Endothelial cell of umbilical vein (primary cell): ENCODE data around the gene TAAR9. TPM values are rescaled to one million over a fixed set of nuclear protein-coding genes. Genes with fewer than 3 reads are reported as not detected.

Experiments used
- BruUV-seq: library from RNA; stranded (reverse); fragments of 400-500 nt; replicated peaks from 2 replicates; lab custom pipeline; 2021; lab: Mats Ljungman, UMichigan
- CTCF ChIA-PET: fragments of 300-600, 350-600 bp; sonication (Branson Sonifier 250); formaldehyde crosslinking; loops from one replicate; lab custom pipeline; 2021; ENCODE audit warnings: antibody characterized with exemption, inconsistent platforms; lab: Charles Lee
- POLR2A ChIA-PET: fragments of 300-600, 350-600 bp; sonication (Branson Sonifier 250); formaldehyde crosslinking; loops from one replicate; lab custom pipeline; 2021; ENCODE audit warnings: antibody characterized with exemption, inconsistent platforms; lab: Charles Lee
- DNase-seq: peaks from one replicate; pipeline ENCODE4 v3.0.0-alpha.2; 2011; ENCODE audit warnings: low read depth, low spot score
- FAIRE-seq: peaks from 2 replicates; lab custom pipeline; 2011; peaks lifted over from hg19 to GRCh38; lab: Jason Lieb, UNC
- H2AFZ ChIP-seq: 2 replicates; pipeline ENCODE4 v1.6.0; 2012; ENCODE audit warnings: low read depth, low read length, control low read depth, inconsistent platforms
- H3K27ac ChIP-seq: 2 replicates; pipeline ENCODE4 v1.5.1; 2011; ENCODE audit warnings: low read depth, mild to moderate bottlenecking, control low read depth, low read length, moderate library complexity; ENCODE audit not compliant: insufficient read depth
- H3K27me3 ChIP-seq, 2 experiments: 2 replicates each; pipeline versions ENCODE4 v1.6.0 to v1.6.1; 2011; ENCODE audit warnings: low read length in 2 of 2, mixed read lengths in 1 of 2; ENCODE audit not compliant: control insufficient read depth in 2 of 2, insufficient read depth in 2 of 2
- H3K36me3 ChIP-seq, 2 experiments: 2 replicates in 1 of 2; 3 replicates in 1 of 2; pipeline ENCODE4 v1.5.1; 2011; ENCODE audit warnings: low read length in 2 of 2, mild to moderate bottlenecking in 1 of 2, moderate library complexity in 1 of 2; ENCODE audit not compliant: control insufficient read depth in 2 of 2, insufficient read depth in 2 of 2; ENCODE audit errors: extremely low read depth in 1 of 2
- H3K4me1 ChIP-seq: 3 replicates; pipeline ENCODE4 v1.5.1; 2011; ENCODE audit warnings: mild to moderate bottlenecking, low read length; ENCODE audit not compliant: control insufficient read depth, insufficient read depth; ENCODE audit errors: extremely low read depth
- H3K4me2 ChIP-seq: 2 replicates; pipeline ENCODE4 v1.6.1; 2011; ENCODE audit warnings: low read length, control low read depth, mixed read lengths; ENCODE audit not compliant: insufficient read depth
- H3K4me3 ChIP-seq, 3 experiments: fragments of 200-600 bp in 1 of 3; sonication (generic), shearing (Covaris generic) in 1 of 3; replicated peaks in 1 of 3; 2 replicates each; pipeline ENCODE4 v1.5.1; 2011 to 2016; ENCODE audit warnings: control low read depth in 3 of 3, low read length in 3 of 3, mild to moderate bottlenecking in 2 of 3, inconsistent platforms in 1 of 3, low read depth in 1 of 3, moderate library complexity in 1 of 3; ENCODE audit not compliant: insufficient read depth in 1 of 3
- H3K79me2 ChIP-seq: 2 replicates; pipeline ENCODE4 v1.6.0; 2012; ENCODE audit warnings: low read length, inconsistent platforms; ENCODE audit not compliant: control insufficient read depth, insufficient read depth
- H3K9ac ChIP-seq: replicated peaks from 2 replicates; pipeline ENCODE3; 2011; ENCODE audit warnings: low read length, control low read depth; ENCODE audit not compliant: insufficient read depth; ENCODE audit errors: extremely low read depth
- H3K9me1 ChIP-seq: replicated peaks from 3 replicates; pipeline ENCODE4 v1.6.0; 2011; ENCODE audit warnings: mild to moderate bottlenecking, low read length; ENCODE audit not compliant: control insufficient read depth, insufficient read depth; ENCODE audit errors: extremely low read depth
- H3K9me3 ChIP-seq: replicated peaks from 2 replicates; pipeline ENCODE4 v1.5.1; 2012; ENCODE audit warnings: low read length, inconsistent platforms; ENCODE audit not compliant: control insufficient read depth, insufficient read depth
- H4K20me1 ChIP-seq: replicated peaks from 2 replicates; pipeline ENCODE3; 2011; ENCODE audit warnings: mild to moderate bottlenecking, low read length; ENCODE audit not compliant: control insufficient read depth, insufficient read depth; ENCODE audit errors: extremely low read depth
- CTCF ChIP-seq, 2 donors: IDR thresholded peaks; 1 replicate in 1 of 2; 2 replicates in 1 of 2; pipeline ENCODE4 v1.5.1; 2011; ENCODE audit warnings: low read length in 2 of 2, mild to moderate bottlenecking in 2 of 2, moderate library complexity in 2 of 2, control low read depth in 1 of 2, inconsistent platforms in 1 of 2, low read depth in 1 of 2; ENCODE audit not compliant: insufficient read depth in 1 of 2; ENCODE audit errors: extremely low read depth in 1 of 2
- EZH2 ChIP-seq: IDR thresholded peaks from 2 replicates; pipeline ENCODE4 v1.6.1; 2012; ENCODE audit warnings: borderline replicate concordance, low read depth, mild to moderate bottlenecking, moderate library complexity, low read length, inconsistent platforms; ENCODE audit not compliant: severe bottlenecking
- FOS ChIP-seq: IDR thresholded peaks from 2 replicates; pipeline ENCODE4 v1.6.1; 2011; ENCODE audit warnings: mild to moderate bottlenecking, low read length, moderate library complexity, borderline replicate concordance; ENCODE audit not compliant: insufficient read depth
- GATA2 ChIP-seq: IDR thresholded peaks from 2 replicates; pipeline ENCODE4 v1.7.0; 2011; ENCODE audit warnings: low read depth, mild to moderate bottlenecking, moderate library complexity, mixed read lengths, low read length; ENCODE audit not compliant: insufficient read length, insufficient read depth
- JUN ChIP-seq: IDR thresholded peaks from 2 replicates; pipeline ENCODE4 v1.6.1; 2011; ENCODE audit warnings: borderline replicate concordance, low read depth; ENCODE audit not compliant: insufficient read length, insufficient read depth
- MAX ChIP-seq: IDR thresholded peaks from 2 replicates; pipeline ENCODE4 v1.6.1; 2011; ENCODE audit not compliant: insufficient read depth, insufficient read length
- MYC ChIP-seq: IDR thresholded peaks from one replicate; pipeline ENCODE4 v1.6.1; 2011; ENCODE audit warnings: mild to moderate bottlenecking, low read depth, low read length
- POLR2A ChIP-seq: IDR thresholded peaks from 2 replicates; pipeline ENCODE4 v1.6.1; 2012; ENCODE audit warnings: low read depth, mild to moderate bottlenecking, control low read depth, low read length
- POLR2AphosphoS5 ChIP-seq: IDR thresholded peaks from 2 replicates; pipeline ENCODE4 v1.6.1; 2012; ENCODE audit warnings: low read depth, mild to moderate bottlenecking, control low read depth, low read length, moderate library complexity; ENCODE audit not compliant: insufficient read depth
- dilution Hi-C: fragments of 300-500 bp; cut with MboI; formaldehyde crosslinking; loops from one replicate; pipeline ENCODE4 v1.15.0; 2019; ENCODE audit warnings: low sequenced_read_pairs; ENCODE audit not compliant: extremely low pct_ligation_motif_present
- intact Hi-C: fragments of 100-400 bp; cut with micrococcal nuclease; formaldehyde crosslinking; loops from one replicate; pipeline ENCODE4 v1.10.0; 2022
- polyA plus RNA-seq, 4 experiments: library from polyadenylated mRNA; depleted of rRNA in 3 of 4; stranded (reverse) in 3 of 4; unstranded in 1 of 4; fragments of >200 nt; gene quantifications; 2 replicates each; pipeline versions ENCODE4 v1.2.1 to v1.2.3, GENCODE V29; 2011 to 2012; ENCODE audit warnings: missing spikeins in 1 of 4
- total RNA-seq: library from RNA; stranded (reverse); gene quantifications from 2 replicates; pipeline ENCODE4 v1.2.3, GENCODE V29; 2021

The TAAR9 gene
- total and polyA plus RNA-seq, 2 donors (not counting 3 experiments of a cell fraction or from before 2014, with no cell fraction given) = not detected

GRCh38 chr6:132525866-132526265 lies 12.2 kb upstream of the TAAR9 start:
- dilution Hi-C loops = no loop called here
- CTCF ChIA-PET = interaction anchor here (1.4 to 1.7 kb wide), 2 partner anchors 13 to 1391 kb away, joined by 3 to 4 read pairs; partner anchors contain the start of gene STX7
- intact Hi-C loops = no loop called here

More at GRCh38 chr6:132525866-132526265, 12.2 kb upstream of the TAAR9 start:
- Histone ChIP-seq H2AFZ (no peak overlapping the region), H3K9ac (no peak overlapping the region), H3K4me1 (no peaks in the 10 kb centered on the region), H3K36me3 (no peaks in the 10 kb centered on the region), H3K9me1 (no peaks in the 10 kb centered on the region), H3K27ac (no peak overlapping the region), H3K9me3 (no peaks in the 10 kb centered on the region), H3K4me2 (no peak overlapping the region), H3K4me3 (no peak overlapping the region), H3K79me2 (no peaks in the 10 kb centered on the region), H3K27me3 (peaks cover 10 to 30% of the 10 kb centered on the region in 2 experiments), H4K20me1 (no peaks in the 10 kb centered on the region)
- TF ChIP-seq MYC (no peak), JUN (no peak), CTCF (IDR thresholded peaks at IDR 0.05; ENCODE audit: extremely low read depth in 1 of 2, insufficient read depth in 1 of 2, low read depth in 1 of 2, low read length in 2 of 2) (no peak), FOS (no peak), GATA2 (no peak), MAX (no peak), POLR2AphosphoS5 (no peak), EZH2 (no peak), POLR2A (no peak)
- FAIRE-seq = no peak
- BruUV-seq = no TSS peak
- no peak for DNase-seq
- POLR2A ChIA-PET = no interaction called here
